Fibroblast of lung (primary cell): Measurements from ENCODE around the gene ATP5F1C. TPM values are rescaled to one million over a fixed set of nuclear protein-coding genes. Genes with fewer than 3 reads are reported as not detected.
A peak's percentile ranks its signal among the peaks of the same experiment; 100 is the strongest.

Experiments used
- DNase-seq, 2 donors: peaks; one replicate each; pipeline versions ENCODE4 v3.0.0 to v3.0.0-alpha.2; 2010; ENCODE audit warnings: low read depth in 2 of 2
- H2AFZ ChIP-seq: 2 replicates; pipeline ENCODE4 v1.5.1; 2012; ENCODE audit warnings: low read length, control low read depth, inconsistent platforms
- H3K27ac ChIP-seq: 2 replicates; pipeline ENCODE4 v1.5.1; 2011; ENCODE audit warnings: low read length, control low read depth; ENCODE audit not compliant: insufficient read depth
- H3K27me3 ChIP-seq: 2 replicates; pipeline ENCODE4 v1.5.1; 2011; ENCODE audit warnings: mild to moderate bottlenecking, low read length; ENCODE audit not compliant: control insufficient read depth, insufficient read depth
- H3K36me3 ChIP-seq: 2 replicates; pipeline ENCODE4 v1.5.1; 2011; ENCODE audit warnings: low read length; ENCODE audit not compliant: control insufficient read depth, insufficient read depth
- H3K4me1 ChIP-seq: 2 replicates; pipeline ENCODE4 v1.5.1; 2011; ENCODE audit warnings: low read length; ENCODE audit not compliant: control insufficient read depth, insufficient read depth; ENCODE audit errors: extremely low read depth
- H3K4me2 ChIP-seq: 2 replicates; pipeline ENCODE4 v1.5.1; 2011; ENCODE audit warnings: low read length, control low read depth; ENCODE audit not compliant: insufficient read depth; ENCODE audit errors: extremely low read depth
- H3K4me3 ChIP-seq, 4 experiments: fragments of 200-600 bp in 1 of 4; sonication (generic) in 1 of 4; replicated peaks in 1 of 4; 2 replicates each; pipeline ENCODE4 v1.5.1; 2011 to 2016; ENCODE audit warnings: low read length in 4 of 4, low read depth in 3 of 4, mild to moderate bottlenecking in 3 of 4, control low read depth in 2 of 4, inconsistent platforms in 1 of 4, mixed read lengths in 1 of 4; ENCODE audit not compliant: insufficient read depth in 1 of 4; ENCODE audit errors: control extremely low read depth in 1 of 4
- H3K79me2 ChIP-seq: 2 replicates; pipeline ENCODE4 v1.5.1; 2012; ENCODE audit warnings: mild to moderate bottlenecking, low read length, inconsistent platforms; ENCODE audit not compliant: control insufficient read depth, insufficient read depth
- H3K9ac ChIP-seq: 2 replicates; pipeline ENCODE4 v1.5.1; 2011; ENCODE audit warnings: mild to moderate bottlenecking, low read length, control low read depth; ENCODE audit not compliant: insufficient read depth
- H3K9me3 ChIP-seq: 2 replicates; pipeline ENCODE4 v1.5.1; 2012; ENCODE audit warnings: low read depth, low read length; ENCODE audit not compliant: control insufficient read depth, insufficient read depth
- H4K20me1 ChIP-seq: 2 replicates; pipeline ENCODE4 v1.5.1; 2011; ENCODE audit warnings: low read length; ENCODE audit not compliant: control insufficient read depth, insufficient read depth; ENCODE audit errors: extremely low read depth
- EZH2 ChIP-seq: IDR thresholded peaks from 2 replicates; pipeline ENCODE4 v1.5.1; 2012; ENCODE audit warnings: low read length, control low read depth, mild to moderate bottlenecking; ENCODE audit errors: missing control alignments
- polyA plus RNA-seq, 2 donors: library from polyadenylated mRNA; depleted of rRNA in 1 of 2; stranded (reverse) in 1 of 2; unstranded in 1 of 2; fragments of >200 nt; gene quantifications; 2 replicates each; pipeline ENCODE4 v1.2.1, GENCODE V29; 2011 to 2012; ENCODE audit warnings: missing spikeins in 1 of 2
- total RNA-seq: library from RNA; depleted of rRNA; stranded (reverse); fragments of >200 nt; gene quantifications from 2 replicates; pipeline ENCODE4 v1.2.1, GENCODE V29; 2014
- TF ChIP-seq, protein P1 (sequence below), 2 donors: IDR thresholded peaks in 1 of 2; conservative IDR thresholded peaks in 1 of 2; 1 replicate in 1 of 2; 2 replicates in 1 of 2; pipeline ENCODE4 v1.5.1; 2011 to 2012; ENCODE audit warnings: low read length in 2 of 2, control low read depth in 1 of 2, inconsistent platforms in 1 of 2, low read depth in 1 of 2, mild to moderate bottlenecking in 1 of 2

The ATP5F1C gene
- total and polyA plus RNA-seq, 2 donors (not counting 1 experiment from before 2014, with no cell fraction given) = 170 to 353 TPM

DNA sequence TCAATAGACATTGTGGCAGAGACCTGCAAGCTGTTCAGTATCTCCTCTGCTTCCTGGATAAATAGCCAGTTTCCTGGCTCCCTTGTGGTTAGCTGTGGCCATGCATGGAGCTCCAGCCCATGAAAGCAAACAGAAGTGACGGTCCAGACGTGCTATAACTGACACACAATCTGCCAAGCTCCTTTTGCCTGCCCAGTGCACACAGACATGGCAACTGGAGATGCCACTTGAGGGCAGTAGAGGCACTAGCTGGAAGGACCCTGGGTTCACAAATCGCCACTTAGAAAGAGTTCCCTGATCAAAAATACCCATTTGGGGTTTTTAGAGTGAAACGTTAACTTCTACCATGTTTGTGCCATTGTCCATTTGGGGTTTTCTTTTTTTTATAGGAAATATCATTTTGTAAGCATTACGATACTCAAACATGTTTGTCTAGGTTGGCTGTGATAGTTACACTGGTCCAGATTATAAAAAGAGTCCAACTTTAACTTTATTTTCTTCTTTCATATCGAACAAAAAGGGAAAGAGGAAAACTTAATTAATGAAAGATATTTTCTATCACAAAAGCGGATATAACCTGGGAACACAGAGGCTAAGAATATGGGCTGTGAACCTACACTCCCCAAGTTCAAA lies 31.5 kb upstream of the ATP5F1C start:
- H2AFZ ChIP-seq = no peak overlapping the region
- H3K9me3 ChIP-seq = no peaks in the 10 kb centered on the region
- H3K79me2 ChIP-seq = no peaks in the 10 kb centered on the region
- TF ChIP-seq, protein P1, sequence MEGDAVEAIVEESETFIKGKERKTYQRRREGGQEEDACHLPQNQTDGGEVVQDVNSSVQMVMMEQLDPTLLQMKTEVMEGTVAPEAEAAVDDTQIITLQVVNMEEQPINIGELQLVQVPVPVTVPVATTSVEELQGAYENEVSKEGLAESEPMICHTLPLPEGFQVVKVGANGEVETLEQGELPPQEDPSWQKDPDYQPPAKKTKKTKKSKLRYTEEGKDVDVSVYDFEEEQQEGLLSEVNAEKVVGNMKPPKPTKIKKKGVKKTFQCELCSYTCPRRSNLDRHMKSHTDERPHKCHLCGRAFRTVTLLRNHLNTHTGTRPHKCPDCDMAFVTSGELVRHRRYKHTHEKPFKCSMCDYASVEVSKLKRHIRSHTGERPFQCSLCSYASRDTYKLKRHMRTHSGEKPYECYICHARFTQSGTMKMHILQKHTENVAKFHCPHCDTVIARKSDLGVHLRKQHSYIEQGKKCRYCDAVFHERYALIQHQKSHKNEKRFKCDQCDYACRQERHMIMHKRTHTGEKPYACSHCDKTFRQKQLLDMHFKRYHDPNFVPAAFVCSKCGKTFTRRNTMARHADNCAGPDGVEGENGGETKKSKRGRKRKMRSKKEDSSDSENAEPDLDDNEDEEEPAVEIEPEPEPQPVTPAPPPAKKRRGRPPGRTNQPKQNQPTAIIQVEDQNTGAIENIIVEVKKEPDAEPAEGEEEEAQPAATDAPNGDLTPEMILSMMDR (conservative IDR thresholded peaks at IDR 0.05 in 1 of 2, IDR thresholded peaks at IDR 0.05 in 1 of 2; ENCODE audit: low read depth in 1 of 2, low read length in 2 of 2) = peak; percentile 35 to 55
- no peak for TF ChIP-seq EZH2
- no peaks in the 10 kb centered on the region for H3K4me1 ChIP-seq
- DNase-seq = peak; percentile 13 to 23
- H3K9ac ChIP-seq = no peak overlapping the region
- H3K4me2 ChIP-seq = no peak overlapping the region
- H3K36me3 ChIP-seq = peaks cover 7% of the 10 kb centered on the region
- no peaks in the 10 kb centered on the region for H4K20me1 ChIP-seq
- H3K27me3 ChIP-seq = no peaks in the 10 kb centered on the region
- no peak overlapping the region for H3K4me3 ChIP-seq
- no peak overlapping the region for H3K27ac ChIP-seq

DNA sequence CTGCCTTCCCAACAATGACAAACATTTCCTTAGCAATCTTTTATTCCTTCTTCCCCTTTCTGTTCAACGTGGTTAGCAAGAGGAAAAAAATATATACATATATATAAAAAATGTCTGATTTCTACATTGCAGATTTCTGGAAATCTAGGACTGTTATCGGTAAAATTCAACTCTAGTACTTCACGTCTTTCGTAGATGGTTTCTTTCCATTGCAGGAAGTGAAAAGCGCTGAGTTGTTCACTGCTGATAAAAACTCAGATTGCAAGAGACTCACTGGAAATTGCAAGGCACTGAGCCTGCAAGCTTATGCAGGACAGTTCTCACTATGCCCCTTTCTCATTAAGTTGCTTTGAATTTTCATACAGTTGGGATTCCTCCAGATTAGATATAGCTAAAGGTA lies 24.0 kb upstream of the ATP5F1C start:
- Histone ChIP-seq H2AFZ (no peak overlapping the region), H3K4me2 (no peak overlapping the region), H4K20me1 (no peaks in the 10 kb centered on the region), H3K9ac (no peak overlapping the region), H3K79me2 (no peaks in the 10 kb centered on the region), H3K27ac (no peak overlapping the region), H3K27me3 (no peaks in the 10 kb centered on the region), H3K9me3 (no peaks in the 10 kb centered on the region), H3K36me3 (no peaks in the 10 kb centered on the region), H3K4me3 (no peak overlapping the region), H3K4me1 (no peaks in the 10 kb centered on the region)
- no peak for TF ChIP-seq EZH2
- TF ChIP-seq, protein P1 (conservative IDR thresholded peaks at IDR 0.05 in 1 of 2, IDR thresholded peaks at IDR 0.05 in 1 of 2; ENCODE audit: low read depth in 1 of 2, low read length in 2 of 2) = no peak
- DNase-seq = peak in 1 of 2 donors; percentile 45

DNA sequence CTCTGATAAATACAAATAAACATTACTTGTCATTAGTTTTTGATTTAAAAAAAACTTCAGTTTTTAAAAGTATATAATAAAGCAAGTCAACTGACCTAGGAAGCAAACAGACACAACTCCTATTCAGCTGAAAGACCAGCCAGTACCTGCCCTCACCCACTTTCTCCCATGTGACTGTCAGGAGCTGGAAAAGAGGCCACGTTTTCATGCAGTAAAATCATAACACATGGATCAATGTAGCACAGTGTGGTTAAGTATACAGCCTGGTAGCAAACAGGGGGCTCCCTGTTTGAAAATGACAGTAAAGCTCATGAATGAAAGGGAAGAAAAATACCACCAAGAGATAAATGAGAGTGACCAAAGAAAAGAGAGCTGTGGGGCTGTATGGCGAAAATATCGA lies 21.7 kb upstream of the ATP5F1C start:
- Histone ChIP-seq H3K79me2 (no peaks in the 10 kb centered on the region), H3K9ac (no peak overlapping the region), H2AFZ (no peak overlapping the region), H4K20me1 (no peaks in the 10 kb centered on the region), H3K27me3 (no peaks in the 10 kb centered on the region), H3K36me3 (no peaks in the 10 kb centered on the region), H3K9me3 (no peaks in the 10 kb centered on the region), H3K27ac (no peak overlapping the region), H3K4me1 (no peaks in the 10 kb centered on the region), H3K4me3 (no peak overlapping the region), H3K4me2 (no peak overlapping the region)
- no peak for DNase-seq
- TF ChIP-seq, protein P1 (conservative IDR thresholded peaks at IDR 0.05 in 1 of 2, IDR thresholded peaks at IDR 0.05 in 1 of 2; ENCODE audit: low read depth in 1 of 2, low read length in 2 of 2) = no peak
- TF ChIP-seq EZH2 = no peak
